Thymus (tissue), 11 donors: ENCODE data around the gene SUSD6. TPM values are rescaled to one million over a fixed set of nuclear protein-coding genes. Genes with fewer than 3 reads are reported as not detected.
"Not testable (repeated sequence)": the region's sequence is repeated elsewhere in the genome, so short reads cannot be mapped to it uniquely, and the experiment has no call there.

Experiments
- DNase-seq, 9 donors: peaks; one replicate each; pipeline ENCODE4 v3.0.0-alpha.2; 2013; ENCODE audit warnings: low spot score in 9 of 9, low read depth in 6 of 9, missing footprints in 1 of 9
- H3K27ac ChIP-seq, 2 donors: one replicate each; pipeline ENCODE4 v1.5.1; 2013; ENCODE audit warnings: control low read depth in 1 of 2, low read depth in 1 of 2, low read length in 1 of 2, mild to moderate bottlenecking in 1 of 2, moderate library complexity in 1 of 2
- H3K27me3 ChIP-seq, 2 donors: one replicate each; pipeline ENCODE4 v1.5.1; 2013; ENCODE audit warnings: low read length in 1 of 2; ENCODE audit not compliant: control insufficient read depth in 2 of 2, insufficient read depth in 1 of 2
- H3K36me3 ChIP-seq, 2 donors: one replicate each; pipeline ENCODE4 v1.5.1; 2013; ENCODE audit warnings: low read length in 1 of 2, mild to moderate bottlenecking in 1 of 2, moderate library complexity in 1 of 2; ENCODE audit not compliant: control insufficient read depth in 2 of 2, insufficient read depth in 2 of 2
- H3K4me1 ChIP-seq, 2 donors: one replicate each; pipeline ENCODE4 v1.5.1; 2013; ENCODE audit warnings: low read length in 2 of 2; ENCODE audit not compliant: control insufficient read depth in 2 of 2, insufficient read depth in 2 of 2
- H3K4me3 ChIP-seq, 2 donors: one replicate each; pipeline ENCODE4 v1.5.1; 2013; ENCODE audit warnings: low read length in 2 of 2, control low read depth in 1 of 2, mild to moderate bottlenecking in 1 of 2
- H3K9me3 ChIP-seq, 2 donors: one replicate each; pipeline ENCODE4 v1.5.1; 2013; ENCODE audit warnings: low read length in 1 of 2, mild to moderate bottlenecking in 1 of 2; ENCODE audit not compliant: control insufficient read depth in 2 of 2, insufficient read depth in 1 of 2
- WGBS: extraction: QIAGEN DNeasy Blood & Tissue Kit; methylation state at CpG from one replicate; pipeline ENCODE4 v1.1.7; 2013; 5-methylcytosine and 5-hydroxymethylcytosine counted together
- polyA plus RNA-seq: library from polyadenylated mRNA; stranded (reverse); fragments of 200-250 nt; gene quantifications from one replicate; pipeline ENCODE4 v1.2.3, GENCODE V29; 2013
- total RNA-seq: library from RNA; stranded (reverse); fragments of 120-200 nt; gene quantifications from one replicate; pipeline ENCODE4 v1.2.4, GENCODE V29; 2013
- donor health status: healthy.

SUSD6 gene
- total and polyA plus RNA-seq, 2 donors = 7.8 to 23.7 TPM

DNA sequence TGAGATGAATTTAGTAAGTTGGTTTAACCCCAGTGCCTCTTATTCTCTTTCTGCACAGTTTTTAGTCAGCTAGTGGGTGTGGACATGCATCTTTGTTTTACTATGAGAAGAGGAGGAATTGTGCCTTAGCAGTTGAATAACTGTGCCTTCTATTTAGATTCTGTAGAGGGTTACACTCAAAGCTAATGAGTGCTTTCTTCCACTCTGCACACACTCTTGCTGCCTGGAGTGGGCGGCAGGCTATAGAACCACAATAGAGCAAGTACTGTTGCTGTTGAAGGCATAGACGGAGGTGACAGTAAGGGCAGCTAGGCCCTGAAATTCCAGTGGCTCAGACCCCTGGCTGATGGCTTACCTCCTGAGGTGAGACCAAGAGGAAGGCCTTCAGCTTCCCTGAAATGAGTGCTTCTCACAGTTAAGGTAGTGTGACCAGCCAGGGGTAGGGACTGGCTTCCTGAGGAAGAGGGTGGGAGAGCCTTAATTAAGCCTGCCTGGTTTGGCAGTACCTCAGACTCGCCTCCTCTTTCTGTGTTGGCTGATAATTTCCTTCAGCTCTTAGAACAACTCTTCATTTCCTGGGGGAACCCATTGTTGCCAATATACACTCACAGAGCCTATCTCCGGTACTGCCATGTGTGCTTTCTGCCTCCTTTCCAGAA is 24.7 kb downstream of the SUSD6 start:
- Histone ChIP-seq H3K36me3 (peaks cover 0 to 2% of the 10 kb centered on the region in 2 donors), H3K4me1 (peaks cover 29 to 50% of the 10 kb centered on the region in 2 donors), H3K27ac (peak overlapping the region; percentile 32 to 33), H3K4me3 (no peak overlapping the region), H3K27me3 (no peaks in the 10 kb centered on the region), H3K9me3 (no peaks in the 10 kb centered on the region)
- DNase-seq = peak in 1 of 9 donors; percentile 36
- 75% methylated on average over 4 of the region's 4 CpGs for WGBS

DNA sequence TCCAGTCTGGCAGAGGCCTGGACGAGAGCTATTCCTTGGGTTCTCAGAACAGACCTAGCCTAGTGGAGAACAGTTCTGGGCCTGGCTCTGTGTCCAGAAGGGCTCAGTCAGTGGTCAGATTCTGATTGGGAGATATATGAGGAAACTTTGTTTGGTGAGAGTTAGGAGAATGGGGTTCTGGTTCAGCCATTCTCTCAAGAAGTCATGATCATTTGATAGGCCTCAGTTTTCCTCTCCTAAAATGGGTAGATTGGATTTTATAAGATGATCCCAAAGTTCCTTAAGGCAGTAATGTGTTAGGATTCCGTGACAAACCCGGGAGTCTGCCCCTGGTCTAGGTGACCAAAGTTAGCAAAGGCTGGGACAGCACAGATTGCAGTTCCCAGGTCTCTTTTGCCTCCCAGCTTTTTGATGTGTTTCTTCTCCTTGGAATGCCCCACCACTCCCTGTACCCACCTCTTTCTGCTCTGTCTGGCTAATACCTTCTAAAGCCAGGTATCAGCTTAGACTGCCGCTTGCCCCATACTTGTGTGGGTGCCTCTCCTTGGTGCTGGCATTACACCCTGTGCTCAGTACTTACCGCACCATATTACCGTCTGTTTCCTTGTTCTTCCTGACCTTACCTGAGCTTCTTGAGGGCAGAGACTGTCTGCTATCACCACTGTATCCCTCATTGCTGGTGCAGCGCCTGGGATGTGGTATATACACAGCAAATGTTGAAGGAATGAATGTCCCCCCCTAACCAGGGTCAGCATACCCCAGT is 25.5 kb downstream of the SUSD6 start:
- DNase-seq = no peak
- Histone ChIP-seq H3K36me3 (no peaks in the 10 kb centered on the region), H3K27me3 (no peaks in the 10 kb centered on the region), H3K9me3 (peaks cover 0 to 5% of the 10 kb centered on the region in 2 donors), H3K27ac (peak overlapping the region; percentile 32 to 33), H3K4me1 (peaks cover 29 to 46% of the 10 kb centered on the region in 2 donors), H3K4me3 (no peak overlapping the region)
- WGBS = 83% methylated on average over 7 of the region's 7 CpGs

DNA sequence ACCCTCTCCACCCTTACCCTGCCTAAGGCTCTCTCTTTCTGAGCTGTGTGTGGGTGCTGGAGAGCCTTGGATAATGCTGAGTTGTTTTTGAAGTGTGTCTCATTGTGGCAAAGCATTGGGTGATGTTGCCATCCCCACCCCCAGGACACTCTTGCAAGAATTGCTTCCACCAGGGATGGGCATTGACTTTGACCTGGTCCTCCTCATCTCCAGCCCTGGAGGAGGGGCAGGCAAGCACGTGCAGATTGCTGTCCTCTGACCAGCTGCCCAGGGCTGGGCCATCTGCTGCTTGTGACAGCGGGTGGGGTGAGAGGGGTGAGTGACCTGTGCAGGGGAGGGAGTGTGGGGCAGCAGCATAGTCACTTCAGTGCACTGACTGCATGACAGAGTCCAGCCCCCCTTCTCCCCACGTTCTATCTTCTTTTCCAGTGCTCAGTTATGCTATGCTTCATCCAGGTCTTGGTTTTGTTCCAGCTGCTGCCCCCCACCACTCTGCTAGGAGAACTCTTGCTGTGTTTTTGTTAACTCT is 26.2 kb downstream of the SUSD6 start:
- peaks cover 0 to 5% of the 10 kb centered on the region in 2 donors for H3K36me3 ChIP-seq
- WGBS = 87% methylated on average over 3 of the region's 3 CpGs
- H3K4me1 ChIP-seq = peaks cover 29 to 39% of the 10 kb centered on the region in 2 donors
- H3K9me3 ChIP-seq = peaks cover 1 to 11% of the 10 kb centered on the region in 2 donors
- no peak for DNase-seq
- H3K27me3 ChIP-seq = no peaks in the 10 kb centered on the region
- H3K27ac ChIP-seq = peak overlapping the region; percentile 29 to 77
- H3K4me3 ChIP-seq = no peak overlapping the region

DNA sequence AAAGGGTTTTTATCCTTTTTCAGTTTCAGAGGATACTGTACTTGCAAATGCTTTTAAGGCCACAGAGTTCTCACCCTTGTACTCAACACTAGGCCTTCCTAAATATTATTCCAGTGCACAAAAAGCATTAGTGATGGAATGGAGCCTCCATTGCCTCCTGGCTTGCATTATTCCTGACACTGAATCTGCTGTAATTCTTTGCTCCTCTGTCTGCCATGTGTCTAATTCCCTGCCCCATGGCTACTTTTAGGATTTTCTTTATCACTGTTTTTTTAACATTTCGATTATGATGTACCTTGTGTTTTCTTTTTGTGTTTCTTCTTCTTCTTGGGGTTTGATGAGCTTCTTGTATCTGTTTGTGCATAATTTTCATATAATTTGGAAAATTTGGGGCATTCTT is 29.5 kb downstream of the SUSD6 start:
- H3K4me3 ChIP-seq = no peak overlapping the region
- peaks cover 17 to 30% of the 10 kb centered on the region in 2 donors for H3K4me1 ChIP-seq
- H3K36me3 ChIP-seq = peaks cover 0 to 5% of the 10 kb centered on the region in 2 donors
- 97% methylated on average over 1 of the region's 1 CpG for WGBS
- DNase-seq = no peak
- no peak overlapping the region for H3K27ac ChIP-seq
- H3K27me3 ChIP-seq = no peaks in the 10 kb centered on the region
- H3K9me3 ChIP-seq = peaks cover 1 to 14% of the 10 kb centered on the region in 2 donors

DNA sequence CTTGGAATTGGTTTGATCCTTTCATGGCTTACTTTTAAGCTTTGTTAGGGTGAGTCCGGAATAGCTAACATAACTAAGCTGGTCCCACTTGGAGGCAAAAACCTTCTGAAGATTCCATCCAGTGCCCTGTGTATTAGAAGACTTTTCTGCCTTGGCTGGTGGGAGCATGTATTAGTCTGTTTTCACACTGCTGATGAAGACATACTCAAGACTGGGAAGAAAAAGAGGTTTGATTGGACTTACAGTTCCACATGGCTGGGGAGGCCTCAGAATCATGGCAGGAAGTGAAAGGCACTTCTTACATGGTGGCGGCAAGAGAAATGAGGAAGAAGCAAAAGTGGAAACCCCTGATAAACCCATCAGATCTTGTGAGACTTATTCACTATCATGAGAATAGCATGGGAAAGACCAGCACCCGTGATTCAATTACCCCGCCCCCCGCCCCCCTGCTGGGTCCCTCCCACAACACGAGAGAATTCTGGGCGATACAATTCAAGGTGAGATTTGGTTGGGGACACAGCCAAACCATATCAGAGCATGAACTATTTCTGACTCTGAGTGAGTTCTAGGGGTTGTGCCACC is 30.9 kb downstream of the SUSD6 start:
- H3K27ac ChIP-seq, DNase-seq, H3K4me3 ChIP-seq, H3K36me3 ChIP-seq, H3K27me3 ChIP-seq: not testable (repeated sequence)
- 96% methylated on average over 7 of the region's 7 CpGs for WGBS
- Histone ChIP-seq H3K9me3 (peaks cover 1 to 14% of the 10 kb centered on the region in 2 donors), H3K4me1 (peaks cover 8 to 16% of the 10 kb centered on the region in 2 donors)

DNA sequence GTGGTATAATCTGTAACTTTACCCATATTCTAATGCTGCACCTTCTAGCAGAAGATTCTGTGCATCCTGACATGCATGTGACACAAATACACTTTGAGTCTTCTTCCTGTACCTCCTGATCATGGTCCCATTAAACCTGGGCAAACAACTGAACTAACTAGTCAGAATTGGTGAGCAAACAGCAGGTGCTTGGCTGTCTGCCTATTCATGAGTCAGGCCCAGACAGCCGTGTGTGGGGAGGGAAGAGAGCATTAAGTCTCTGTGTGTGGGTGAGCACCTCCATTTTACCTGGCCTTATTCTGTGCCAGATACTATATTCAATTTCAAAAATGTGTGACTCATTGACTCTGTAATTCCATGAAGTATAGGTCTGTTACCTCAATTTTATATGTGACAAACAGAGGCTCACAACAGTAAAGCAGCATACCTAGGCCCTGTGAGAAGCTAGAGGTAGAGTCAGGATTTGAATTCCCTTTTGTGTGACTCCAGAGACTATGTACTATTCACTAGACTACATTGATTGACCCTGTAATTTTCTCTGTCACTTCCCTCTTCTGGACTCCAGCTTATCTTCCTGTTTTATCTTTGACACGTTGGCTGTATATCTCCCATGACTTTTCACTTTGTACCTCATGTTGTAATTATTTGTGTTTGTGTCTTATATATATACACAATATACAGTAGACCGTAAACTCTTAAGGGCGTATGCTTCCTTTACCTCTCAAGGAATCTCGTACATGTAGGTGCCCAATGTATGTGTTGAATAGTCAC is 32.2 kb downstream of the SUSD6 start:
- Histone ChIP-seq H3K9me3 (peaks cover 1 to 14% of the 10 kb centered on the region in 2 donors), H3K27ac (peak overlapping the region in 1 of 2 donors; percentile 6), H3K36me3 (peaks cover 0 to 5% of the 10 kb centered on the region in 2 donors), H3K4me3 (no peak overlapping the region), H3K4me1 (peaks cover 6 to 7% of the 10 kb centered on the region in 2 donors), H3K27me3 (no peaks in the 10 kb centered on the region)
- WGBS = 70% methylated on average over 5 of the region's 5 CpGs
- peak in 1 of 9 donors; percentile 34 for DNase-seq

DNA sequence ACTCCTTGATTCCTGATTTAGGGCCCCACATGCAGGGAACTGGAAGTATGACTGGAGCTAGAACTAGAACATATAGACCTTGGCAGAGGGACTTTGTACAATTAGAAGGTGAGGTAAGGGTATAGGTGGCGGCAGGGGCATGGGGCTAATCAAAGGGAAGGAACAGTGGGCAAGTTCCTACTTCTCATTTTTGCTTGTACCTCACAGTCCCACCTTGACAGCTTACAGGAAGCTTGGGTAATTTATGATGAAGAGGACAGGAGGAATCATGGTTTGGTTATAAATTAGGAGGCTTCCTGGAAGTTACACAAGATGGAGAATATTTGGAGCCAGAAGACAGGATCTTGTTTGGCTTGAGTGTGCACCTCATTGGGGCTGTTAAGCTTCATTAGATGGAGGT is 33.4 kb downstream of the SUSD6 start:
- Histone ChIP-seq H3K9me3 (peaks cover 1 to 14% of the 10 kb centered on the region in 2 donors), H3K27ac (no peak overlapping the region), H3K4me3 (no peak overlapping the region), H3K27me3 (no peaks in the 10 kb centered on the region), H3K36me3 (peaks cover 0 to 5% of the 10 kb centered on the region in 2 donors), H3K4me1 (peaks cover 6 to 9% of the 10 kb centered on the region in 2 donors)
- DNase-seq = no peak
- WGBS = 94% methylated on average over 1 of the region's 1 CpG

DNA sequence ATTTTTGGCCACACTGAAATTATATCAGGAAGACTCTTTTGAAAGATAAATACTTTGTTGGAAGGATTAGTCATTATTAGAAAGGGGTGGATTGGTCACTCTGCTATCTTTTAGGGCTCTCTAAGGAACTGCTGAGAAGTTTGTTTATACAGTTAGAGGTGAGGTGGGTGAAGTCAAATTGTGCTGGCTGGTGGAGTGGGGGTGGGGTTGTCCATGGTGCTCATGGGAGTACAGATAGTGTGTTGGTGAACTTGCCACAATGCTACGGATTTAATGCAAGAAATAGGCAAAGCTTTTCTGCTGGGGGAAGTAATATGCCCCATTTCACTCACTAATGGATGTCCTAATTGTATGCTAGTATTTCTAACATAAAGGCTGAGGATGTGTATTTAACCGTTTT is 35.8 kb downstream of the SUSD6 start:
- Histone ChIP-seq H3K36me3 (peaks cover 0 to 3% of the 10 kb centered on the region in 2 donors), H3K27ac (no peak overlapping the region), H3K4me3 (no peak overlapping the region), H3K9me3 (peaks cover under 1 to 7% of the 10 kb centered on the region in 2 donors), H3K4me1 (peaks cover 11 to 28% of the 10 kb centered on the region in 2 donors), H3K27me3 (no peaks in the 10 kb centered on the region)
- 98% methylated on average over 2 of the region's 2 CpGs for WGBS
- DNase-seq = no peak
